EH (cell line): ENCODE measurements around the gene S100A10.

Source experiments
- DNase-seq: peaks from one replicate; pipeline ENCODE4 v3.0.0-alpha.2; 2015; ENCODE audit warnings: low read depth

The S100A10 gene

DNA sequence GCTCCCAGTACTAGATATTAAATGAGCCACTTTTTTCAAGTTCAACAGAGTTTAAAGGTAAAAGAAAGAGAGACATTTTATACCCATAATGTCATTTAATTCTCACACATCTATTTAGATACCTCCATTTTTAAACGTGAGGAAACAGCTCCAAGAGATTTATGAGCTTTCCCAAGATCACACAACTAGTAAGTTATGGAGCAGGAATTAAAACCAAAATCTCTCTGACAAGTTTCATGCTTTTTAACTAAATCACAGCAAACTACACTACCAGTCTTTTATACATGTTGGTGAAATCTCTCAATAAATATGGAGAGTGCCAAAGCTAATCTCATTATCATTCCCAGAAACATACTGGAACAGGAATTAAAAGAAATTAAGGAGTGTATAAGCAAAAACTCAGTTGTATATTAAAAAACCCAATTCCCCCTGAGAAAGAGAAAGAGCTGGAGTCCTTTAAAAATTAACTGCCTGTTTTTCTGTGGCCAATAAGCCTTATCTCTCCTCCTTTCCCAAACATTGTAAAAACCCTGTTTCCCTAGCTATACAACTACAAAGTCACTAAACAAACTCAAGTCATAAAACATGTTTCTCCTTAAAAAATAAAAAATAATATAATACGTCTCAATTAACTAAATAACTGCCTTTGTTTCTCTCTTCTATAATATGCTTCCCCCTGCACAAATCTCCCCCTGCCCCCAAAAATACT lies 57.6 kb downstream of the S100A10 start:
- DNase-seq = no peak

DNA sequence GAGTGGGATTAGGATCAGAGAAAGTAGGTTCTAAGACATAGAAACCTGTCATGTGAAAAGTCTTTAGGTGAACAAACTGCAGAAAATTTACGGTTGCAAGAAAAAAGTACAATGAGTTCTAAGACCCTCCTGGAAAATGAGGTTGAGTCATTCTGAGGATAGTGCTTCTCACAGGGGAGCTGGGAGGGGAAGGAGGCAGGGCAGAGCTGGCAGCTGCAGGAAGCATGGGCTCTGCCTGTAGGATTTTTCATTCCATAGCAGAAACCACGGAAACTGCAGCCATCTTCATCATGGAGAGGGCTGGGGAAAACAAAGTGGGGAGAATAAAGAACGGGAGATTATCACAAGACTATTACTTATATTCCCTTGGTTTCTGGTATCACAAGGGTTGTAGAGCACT lies 58.5 kb downstream of the S100A10 start:
- DNase-seq = peak; percentile 27

DNA sequence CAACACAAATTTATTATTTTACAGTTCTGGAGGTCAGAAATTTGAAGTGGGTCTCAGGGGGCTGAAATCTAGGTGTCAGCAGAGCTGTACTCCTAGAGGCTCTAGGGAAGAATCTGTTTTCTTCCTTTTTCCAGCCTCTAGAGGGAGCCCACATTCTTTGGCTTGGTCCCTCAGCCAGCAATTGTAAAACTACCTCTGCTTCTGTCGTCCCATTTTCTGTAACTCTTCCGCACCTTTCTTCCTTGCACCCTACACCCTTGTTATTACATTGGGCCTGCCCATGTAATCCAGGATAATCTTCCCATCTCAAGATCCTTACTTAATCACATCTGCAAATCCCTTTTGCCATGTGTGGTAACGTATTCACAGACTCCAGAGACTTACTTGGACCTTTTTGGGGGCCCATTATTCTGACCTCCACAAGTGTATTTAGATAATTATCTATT lies 59.6 kb downstream of the S100A10 start:
- peak; percentile 68 for DNase-seq
